ENCODE results near the gene SHC2.

- no peak for TF ChIP-seq CTCF (IDR thresholded peaks at IDR 0.05; ENCODE audit: control extremely low read depth in 1 of 3, insufficient read depth in 1 of 3, low read depth in 1 of 3, low read length in 3 of 3)
- TF ChIP-seq PHF8 (conservative IDR thresholded peaks at IDR 0.05; ENCODE audit: low read depth, low read length): no peak
- no peak for TF ChIP-seq ZNF274 (IDR thresholded peaks at IDR 0.05; ENCODE audit: borderline replicate concordance, extremely low read depth, low read length)
- TF ChIP-seq SRF (IDR thresholded peaks at IDR 0.05; ENCODE audit: low read depth, low read length): no peak
- no peak for TF ChIP-seq BRCA1 (IDR thresholded peaks at IDR 0.05; ENCODE audit: low read depth, low read length)
- TF ChIP-seq POLR2A (IDR thresholded peaks at IDR 0.05; ENCODE audit: control extremely low read depth in 1 of 2, low read depth in 2 of 2, low read length in 2 of 2): no peak
- TF ChIP-seq EP300 (IDR thresholded peaks at IDR 0.05; ENCODE audit: borderline replicate concordance in 1 of 2, low read depth in 2 of 2, low read length in 2 of 2): no peak
- TF ChIP-seq EZH2 (IDR thresholded peaks at IDR 0.05; ENCODE audit: low read depth, low read length, severe bottlenecking): no peak
- no peak for TF ChIP-seq MAFK (IDR thresholded peaks at IDR 0.05; ENCODE audit: low read depth, low read length)
- TF ChIP-seq USF2 (IDR thresholded peaks at IDR 0.05; ENCODE audit: low read length): no peak
- TF ChIP-seq CHD7 (IDR thresholded peaks at IDR 0.05; ENCODE audit: insufficient replicate concordance, low read length): no peak
- TF ChIP-seq RAD21 (IDR thresholded peaks at IDR 0.05 in 1 of 2, conservative IDR thresholded peaks at IDR 0.05 in 1 of 2; ENCODE audit: low read depth in 2 of 2, low read length in 2 of 2): no peak
- no peak for TF ChIP-seq JUND (IDR thresholded peaks at IDR 0.05; ENCODE audit: low read length)
These were observed 84.7 kb downstream of the SHC2 start for GRCh38 chr19:376111-376470.

Measured in H1 (cell line).